GM06990 (cell line): ENCODE measurements around the gene GGPS1.
"Not testable (repeated sequence)": the region's sequence is repeated elsewhere in the genome, so short reads cannot be mapped to it uniquely, and the experiment has no call there.

Experiments
- DNase-seq: peaks from one replicate; pipeline ENCODE4 v3.0.0-alpha.2; 2011; ENCODE audit not compliant: insufficient read length; ENCODE audit errors: extremely low read depth
- H3K27me3 ChIP-seq: replicated peaks from 2 replicates; pipeline ENCODE4 v1.6.0; 2011; ENCODE audit warnings: low read length; ENCODE audit not compliant: control insufficient read depth, insufficient read depth
- H3K36me3 ChIP-seq: 2 replicates; pipeline ENCODE4 v1.5.1; 2011; ENCODE audit warnings: low read length; ENCODE audit not compliant: control insufficient read depth, insufficient read depth
- H3K4me3 ChIP-seq: replicated peaks from 2 replicates; pipeline ENCODE4 v1.5.1; 2011; ENCODE audit warnings: low read depth, mild to moderate bottlenecking, control low read depth, low read length
- CTCF ChIP-seq: IDR thresholded peaks from 2 replicates; pipeline ENCODE4 v1.5.1; 2011; ENCODE audit warnings: low read length, control low read depth, mild to moderate bottlenecking, inconsistent platforms; ENCODE audit not compliant: insufficient read depth, poor library complexity, severe bottlenecking

GGPS1 gene

GRCh38 chr1:235299169-235299858, 29.1 kb upstream of the GGPS1 start:
- Histone ChIP-seq H3K36me3 (no peaks in the 10 kb centered on the region), H3K4me3 (no peak overlapping the region), H3K27me3 (no peaks in the 10 kb centered on the region)
- DNase-seq: no peak
- no peak for TF ChIP-seq CTCF

GRCh38 chr1:235302143-235302542, 26.2 kb upstream of the GGPS1 start:
- H3K36me3 ChIP-seq: no peaks in the 10 kb centered on the region
- H3K27me3 ChIP-seq: no peaks in the 10 kb centered on the region
- DNase-seq: no peak
- TF ChIP-seq CTCF: no peak
- H3K4me3 ChIP-seq: no peak overlapping the region

- no peak for TF ChIP-seq CTCF
- DNase-seq: no peak
- no peaks in the 10 kb centered on the region for H3K27me3 ChIP-seq
Measured at GRCh38 chr1:235304549-235305451, 23.6 kb upstream of the GGPS1 start.

GRCh38 chr1:235307158-235308124, 20.9 kb upstream of the GGPS1 start:
- no peaks in the 10 kb centered on the region; the same call in 1 of the 2 replicates for H3K36me3 ChIP-seq
- no peak for DNase-seq
- no peak for TF ChIP-seq CTCF
- no peak overlapping the region for H3K4me3 ChIP-seq
- H3K27me3 ChIP-seq: no peaks in the 10 kb centered on the region

More at GRCh38 chr1:235304549-235305451, 23.6 kb upstream of the GGPS1 start:
- Histone ChIP-seq H3K4me3 (no peak overlapping the region), H3K36me3 (no peaks in the 10 kb centered on the region)

GRCh38 chr1:235309206-235309605, 19.2 kb upstream of the GGPS1 start:
- not testable (repeated sequence) for DNase-seq, H3K4me3 ChIP-seq, H3K36me3 ChIP-seq

More at GRCh38 chr1:235309206-235309605, 19.2 kb upstream of the GGPS1 start:
- not testable (repeated sequence) for H3K27me3 ChIP-seq
